B cell (primary cell): ENCODE results near the gene ARHGAP6.

Source experiments
- CTCF ChIP-seq: fragments of 200-600 bp; IDR thresholded peaks from one replicate; pipeline ENCODE4 v1.8.0; 2022; ENCODE audit warnings: antibody characterized with exemption, mild to moderate bottlenecking
- EZH2 ChIP-seq: IDR thresholded peaks from 2 replicates; pipeline ENCODE4 v1.6.1; 2012; ENCODE audit warnings: borderline replicate concordance, low read depth, mild to moderate bottlenecking, moderate library complexity, low read length; ENCODE audit not compliant: insufficient read depth, poor library complexity, severe bottlenecking

GRCh38 chrX:11407331-11408108, 258.2 kb downstream of the ARHGAP6 start:
- no peak for TF ChIP-seq CTCF
- TF ChIP-seq EZH2 = no peak
